ENCODE measurements around the gene TYW5.

GRCh38 chr2:200000444-200001163 lies 45.3 kb upstream of the TYW5 start:
- TF ChIP-seq POLR2A (IDR thresholded peaks at IDR 0.05) (no peak), CTCF (IDR thresholded peaks at IDR 0.05) (no peak)

Data from esophagus squamous epithelium (tissue), 4 donors.